HL-60 (cell line): ENCODE results near the gene CCDC196.

ENCODE experiments used
- DNase-seq, 2 experiments: peaks; one replicate each; pipeline ENCODE4 v3.0.0-alpha.2; 2010 to 2020; ENCODE audit warnings: low read depth in 1 of 2, low spot score in 1 of 2
- H3K27ac ChIP-seq: fragments of 250-450 bp; sonication (Bioruptor Pico); replicated peaks from 2 replicates; pipeline ENCODE4 v1.5.1; 2020; ENCODE audit warnings: mild to moderate bottlenecking, moderate library complexity
- H3K27me3 ChIP-seq: fragments of 250-450 bp; sonication (Bioruptor Pico); 2 replicates; pipeline ENCODE4 v1.5.1; 2021; ENCODE audit warnings: mild to moderate bottlenecking, moderate library complexity; ENCODE audit not compliant: insufficient read depth, poor library complexity, severe bottlenecking
- H3K4me3 ChIP-seq: replicated peaks from 2 replicates; pipeline ENCODE4 v1.5.1; 2011; ENCODE audit warnings: mild to moderate bottlenecking, control low read depth, low read length; ENCODE audit not compliant: insufficient read depth
- CTCF ChIP-seq: IDR thresholded peaks from one replicate; pipeline ENCODE4 v1.5.1; 2011; ENCODE audit warnings: low read length, control low read depth, inconsistent platforms; ENCODE audit not compliant: insufficient read depth
- GABPA ChIP-seq: IDR thresholded peaks from 2 replicates; pipeline ENCODE4 v1.6.1; 2012; ENCODE audit warnings: low read depth
- POLR2AphosphoS5 ChIP-seq: IDR thresholded peaks from 2 replicates; pipeline ENCODE4 v1.6.1; 2012; ENCODE audit warnings: low read depth
- REST ChIP-seq: IDR thresholded peaks from 2 replicates; pipeline ENCODE4 v1.6.1; 2012; ENCODE audit warnings: low read depth; ENCODE audit not compliant: insufficient replicate concordance
- SPI1 ChIP-seq: IDR thresholded peaks from 2 replicates; pipeline ENCODE4 v1.6.1; 2012; ENCODE audit warnings: low read depth, mild to moderate bottlenecking, borderline replicate concordance
- long read RNA-seq: library from polyadenylated mRNA; unstranded; transcript quantifications from one replicate; pipeline ENCODE4 v2.0.0, GENCODE V29; 2020

Gene CCDC196
- long read RNA-seq, result 0 reads

- Histone ChIP-seq H3K27me3 (no peaks in the 10 kb centered on the region), H3K27ac (no peak within 1 kb of the TSS), H3K4me3 (no peak within 1 kb of the TSS)
- TF ChIP-seq POLR2AphosphoS5, result no peak
- TF ChIP-seq GABPA, result no peak
- no peak for TF ChIP-seq SPI1
- TF ChIP-seq CTCF, result no peak
- TF ChIP-seq REST, result no peak
- DNase-seq, result no peak
These were observed at the start of gene CCDC196 for GRCh38 chr14:66485910-66486421. Gene CCDC196 (plus strand): TSS chr14:66486371. CDS start chr14:66486503, 132 bp downstream.

GRCh38 chr14:66440801-66441200 is 45.4 kb upstream of the CCDC196 start:
- TF ChIP-seq REST (no peak), SPI1 (no peak), GABPA (no peak), POLR2AphosphoS5 (no peak), CTCF (no peak)
- DNase-seq, result no peak
- H3K4me3 ChIP-seq, result no peak overlapping the region

GRCh38 chr14:66442953-66443571 is 43.1 kb upstream of the CCDC196 start:
- TF ChIP-seq REST (no peak), CTCF (no peak), POLR2AphosphoS5 (no peak), SPI1 (no peak), GABPA (no peak)
- H3K27me3 ChIP-seq, result no peaks in the 10 kb centered on the region
- no peak overlapping the region for H3K27ac ChIP-seq
- H3K4me3 ChIP-seq, result no peak overlapping the region
- no peak for DNase-seq

More at GRCh38 chr14:66440801-66441200, 45.4 kb upstream of the CCDC196 start:
- Histone ChIP-seq H3K27me3 (no peaks in the 10 kb centered on the region), H3K27ac (no peak overlapping the region)
